GM12878 (cell line): ENCODE results near the gene KLLN. TPM values are rescaled to one million over a fixed set of nuclear protein-coding genes. Genes with fewer than 3 reads are reported as not detected.
"Not testable (repeated sequence)": the region's sequence is repeated elsewhere in the genome, so short reads cannot be mapped to it uniquely, and the experiment has no call there.

ENCODE experiments used
- ATAC-seq: fragments of 200-7000 bp; cut with Tn5 transposase; 3 replicates; pipeline ENCODE4 v1.9.1; 2020; ENCODE audit warnings: mild to moderate bottlenecking, moderate library complexity
- BruUV-seq: library from RNA; stranded (reverse); fragments of 400-500 nt; replicated peaks from 2 replicates; lab custom pipeline; 2021; lab: Mats Ljungman, UMichigan
- CTCF ChIA-PET: fragments of 300-600 bp; sonication (Branson Sonifier 250); formaldehyde crosslinking; extraction: SDS; loops from one replicate; lab custom pipeline; 2021; ENCODE audit warnings: inconsistent platforms; lab: Yijun Ruan, JAX
- POLR2A ChIA-PET: fragments of 350-600 bp; formaldehyde crosslinking; extraction: SDS; loops from one replicate; lab custom pipeline; 2021; ENCODE audit warnings: inconsistent platforms; lab: Charles Lee
- RAD21 ChIA-PET: fragments of 300-600 bp; sonication (Branson Sonifier 250); formaldehyde crosslinking; loops from one replicate; lab custom pipeline; 2023; ENCODE audit warnings: antibody characterized with exemption; ENCODE audit not compliant: unreplicated experiment; lab: Charles Lee
- SMC1A ChIA-PET: fragments of 300-600 bp; sonication (Branson Sonifier 250); formaldehyde crosslinking; loops from one replicate; lab custom pipeline; 2023; ENCODE audit not compliant: unreplicated experiment, uncharacterized antibody; lab: Charles Lee
- DNase-seq: peaks from one replicate; pipeline ENCODE4 v3.0.0-alpha.2; 2011; ENCODE audit warnings: low read depth, low spot score
- FAIRE-seq: peaks from 3 replicates; lab custom pipeline; 2011; peaks lifted over from hg19 to GRCh38; lab: Jason Lieb, UNC
- H2AFZ ChIP-seq: 2 replicates; pipeline ENCODE4 v1.6.0; 2011; ENCODE audit warnings: low read depth, low read length, control low read depth; ENCODE audit not compliant: control insufficient read depth
- H3K27ac ChIP-seq: 2 replicates; pipeline ENCODE4 v1.5.1; 2011; ENCODE audit warnings: control low read depth; ENCODE audit not compliant: control insufficient read depth, insufficient read depth
- H3K27me3 ChIP-seq, 2 experiments: replicated peaks in 1 of 2; 2 replicates each; pipeline versions ENCODE4 v1.6.0 to v1.6.1; 2011; ENCODE audit warnings: low read length in 1 of 2; ENCODE audit not compliant: control insufficient read depth in 2 of 2, insufficient read depth in 2 of 2
- H3K36me3 ChIP-seq, 2 experiments: 2 replicates each; pipeline ENCODE4 v1.5.1; 2011; ENCODE audit warnings: low read length in 1 of 2; ENCODE audit not compliant: control insufficient read depth in 2 of 2, insufficient read depth in 2 of 2
- H3K4me1 ChIP-seq: 2 replicates; pipeline ENCODE4 v1.6.1; 2011; ENCODE audit warnings: mild to moderate bottlenecking, low read length, moderate library complexity, mixed read lengths; ENCODE audit not compliant: control insufficient read depth, insufficient read depth
- H3K4me2 ChIP-seq: 2 replicates; pipeline ENCODE4 v1.6.0; 2011; ENCODE audit warnings: control low read depth; ENCODE audit not compliant: control insufficient read depth, insufficient read depth
- H3K4me3 ChIP-seq: fragments of 200-600 bp; sonication (generic); 2 replicates; pipeline ENCODE4 v1.5.1; 2016
- H3K79me2 ChIP-seq: 2 replicates; pipeline ENCODE4 v1.6.0; 2011; ENCODE audit warnings: low read length; ENCODE audit not compliant: control insufficient read depth, insufficient read depth
- H3K9ac ChIP-seq: 2 replicates; pipeline ENCODE4 v1.8.0; 2011; ENCODE audit warnings: low read length, control low read depth, mixed read lengths; ENCODE audit not compliant: control insufficient read depth, insufficient read depth
- H3K9me3 ChIP-seq: replicated peaks from 3 replicates; pipeline ENCODE4 v1.5.1; 2011; ENCODE audit warnings: mild to moderate bottlenecking, low read length; ENCODE audit not compliant: control insufficient read depth, insufficient read depth
- H4K20me1 ChIP-seq: 2 replicates; pipeline ENCODE4 v1.6.0; 2011; ENCODE audit not compliant: control insufficient read depth, insufficient read depth
- IKZF1 ChIP-seq: fragments of 450-650 bp; conservative IDR thresholded peaks from 2 replicates; pipeline ENCODE4 v1.6.1; 2017; ENCODE audit warnings: antibody characterized with exemption, mild to moderate bottlenecking
- WGBS: methylation state at CpG from one replicate; pipeline ENCODE4 v1.1.6; 2016; ENCODE audit warnings: low lambda C conversion rate; ENCODE audit not compliant: insufficient replicate concordance, insufficient coverage; ENCODE audit errors: missing lambda C conversion rate; 5-methylcytosine and 5-hydroxymethylcytosine counted together
- in situ Hi-C: fragments of 300-500 bp; cut with MboI; formaldehyde crosslinking; loops from 9 replicates; pipeline ENCODE4 v1.14.3; 2018; ENCODE audit warnings: mixed read lengths
- intact Hi-C: fragments of 100-400 bp; cut with micrococcal nuclease; formaldehyde crosslinking; loops from one replicate; pipeline ENCODE4 v1.14.2; 2022; ENCODE audit not compliant: unreplicated experiment
- polyA plus RNA-seq, 11 experiments: library from polyadenylated mRNA; depleted of rRNA in 4 of 11; unstranded in 6 of 11; stranded (reverse) in 5 of 11; fragments of >200 nt; fragmentation: Nextera tagmentation in 4 of 11; fragmentation: Illumina TruSeq in 1 of 11; extraction: Ambion mirVana in 4 of 11; extraction: Trizol in 1 of 11; gene quantifications; 1 replicate in 1 of 11; 2 replicates in 10 of 11; pipeline versions ENCODE4 v1.2.1 to v1.2.3, GENCODE V29; 2011 to 2016; ENCODE audit warnings: inconsistent platforms in 2 of 11, missing spikeins in 2 of 11, low read depth in 1 of 11
- total RNA-seq, 4 experiments: library from RNA; depleted of rRNA in 3 of 4; stranded (reverse); fragments of >200 nt in 3 of 4; fragmentation: Illumina TruSeq in 1 of 4; extraction: Trizol in 1 of 4; gene quantifications; 2 replicates each; pipeline versions ENCODE4 v1.2.1 to v1.2.3, GENCODE V29; 2013 to 2021

The KLLN gene
- total and polyA plus RNA-seq, 10 of the 15 experiments (the other 5 are each of a cell fraction or from before 2014, with no cell fraction given) = 0.87 to 2.2 (median 1.7) TPM

DNA sequence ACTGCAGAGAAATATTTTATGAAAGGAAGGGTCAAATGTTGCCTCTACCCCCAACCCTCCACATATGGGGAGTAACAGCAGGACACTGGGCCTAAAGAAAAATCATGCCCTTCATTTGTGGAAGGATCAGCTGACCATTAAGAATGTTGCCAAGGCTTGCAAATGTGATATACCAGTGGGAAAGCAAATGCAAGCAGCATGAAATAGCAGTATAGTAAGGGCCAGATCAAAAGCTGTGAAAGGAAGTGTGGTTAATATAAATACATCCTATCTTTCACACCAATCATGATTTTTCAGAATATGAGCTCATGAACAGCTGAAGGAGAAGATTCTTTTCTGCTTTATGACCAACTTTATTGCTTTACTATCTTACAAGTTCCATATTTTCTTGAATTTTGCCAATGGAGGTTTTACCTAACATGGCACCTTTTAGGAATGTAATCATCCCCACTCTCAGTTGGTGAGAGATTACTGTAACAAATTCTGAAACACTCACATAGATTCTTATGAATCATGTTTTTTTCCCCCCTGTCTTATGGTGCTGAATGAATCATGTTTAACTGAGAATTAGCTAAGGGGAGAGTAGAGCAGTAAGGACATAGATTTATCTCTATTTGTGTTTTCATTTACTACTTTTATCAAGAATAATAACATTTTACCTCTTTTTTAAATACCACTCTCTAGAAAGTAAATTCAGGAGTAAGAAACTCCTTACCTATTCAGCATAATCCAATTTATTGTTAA lies 33.2 kb downstream of the KLLN start:
- Histone ChIP-seq H3K4me3 (no peak overlapping the region), H2AFZ (no peak overlapping the region), H3K9me3 (no peaks in the 10 kb centered on the region; the same call in 2 of the 3 replicates), H3K9ac (no peak overlapping the region), H3K36me3 (no peaks in the 10 kb centered on the region), H3K79me2 (no peaks in the 10 kb centered on the region), H3K4me2 (no peak overlapping the region), H3K27ac (no peak overlapping the region), H4K20me1 (no peaks in the 10 kb centered on the region), H3K4me1 (no peaks in the 10 kb centered on the region), H3K27me3 (no peaks in the 10 kb centered on the region)
- no TSS peak for BruUV-seq
- SMC1A ChIA-PET = interaction anchor here (1.2 to 3.9 kb wide), 5 partner anchors 9 to 15 kb away, joined by 5 to 21 read pairs (median 6); partner anchors contain the start of gene ATAD1
- CTCF ChIA-PET = interaction anchor here (0.9 to 1.3 kb wide), 5 partner anchors 8 to 722 kb away, joined by 3 read pairs; partner anchors contain the start of gene ATAD1
- no peak for DNase-seq
- peak; percentile 56 for ATAC-seq
- intact Hi-C loops (no loop called here), in situ Hi-C loops (no loop called here)
- FAIRE-seq = no peak
- no peak for TF ChIP-seq IKZF1
- POLR2A ChIA-PET = interaction anchor here (1.7 kb wide), 1 partner anchor 11 kb away, joined by 4 read pairs; no protein-coding TSS in a partner anchor
- RAD21 ChIA-PET = no interaction called here

DNA sequence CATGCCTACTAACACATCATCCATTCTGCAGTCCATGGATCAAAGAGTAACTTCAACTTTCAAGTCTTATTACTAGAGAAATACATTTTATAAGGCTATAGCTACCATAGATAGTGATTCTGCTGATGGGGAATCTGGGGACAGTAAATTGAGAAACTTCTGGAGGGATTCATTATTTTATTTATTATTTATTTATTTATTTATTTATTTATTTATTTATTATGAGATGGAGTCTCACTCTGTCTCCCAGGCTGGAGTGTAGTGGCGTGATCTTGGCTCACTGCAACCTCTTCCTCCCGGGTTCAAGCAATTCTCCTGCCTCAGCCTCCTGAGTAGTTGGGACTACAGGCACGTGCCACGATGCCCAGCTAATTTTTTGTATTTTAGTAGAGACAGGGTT lies 34.3 kb downstream of the KLLN start:
- H3K4me3 ChIP-seq, H3K9ac ChIP-seq, BruUV-seq, H3K4me2 ChIP-seq, ATAC-seq, intact Hi-C loops, H3K79me2 ChIP-seq, H3K27me3 ChIP-seq, DNase-seq, FAIRE-seq, H3K9me3 ChIP-seq, H4K20me1 ChIP-seq, H2AFZ ChIP-seq, H3K4me1 ChIP-seq, H3K27ac ChIP-seq, in situ Hi-C loops, H3K36me3 ChIP-seq: not testable (repeated sequence)
- 99% methylated on average over 4 of the region's 4 CpGs for whole genome bisulfite sequencing
- CTCF ChIA-PET = interaction anchor here (1.0 to 1.3 kb wide), 2 partner anchors 9 to 11 kb away, joined by 3 to 7 read pairs; partner anchors contain the start of gene ATAD1
- SMC1A ChIA-PET = interaction anchor here (1.7 to 3.9 kb wide), 4 partner anchors 10 to 38 kb away, joined by 4 to 21 read pairs (median 9); partner anchors contain the start of gene ATAD1
- RAD21 ChIA-PET = interaction anchor here (2.3 kb wide), 1 partner anchor 11 kb away, joined by 10 read pairs; the partner anchor contains the start of gene ATAD1
- POLR2A ChIA-PET = interaction anchor here (0.6 to 1.7 kb wide), 2 partner anchors 10 to 152 kb away, joined by 4 read pairs; no protein-coding TSS in a partner anchor
